ENCODE results near the gene PKMYT1. TPM values are rescaled to one million over a fixed set of nuclear protein-coding genes. Genes with fewer than 3 reads are reported as not detected.

The PKMYT1 gene
- total and polyA plus RNA-seq, 2 experiments from 2014 or later: 15.6 to 21.1 TPM

DNA sequence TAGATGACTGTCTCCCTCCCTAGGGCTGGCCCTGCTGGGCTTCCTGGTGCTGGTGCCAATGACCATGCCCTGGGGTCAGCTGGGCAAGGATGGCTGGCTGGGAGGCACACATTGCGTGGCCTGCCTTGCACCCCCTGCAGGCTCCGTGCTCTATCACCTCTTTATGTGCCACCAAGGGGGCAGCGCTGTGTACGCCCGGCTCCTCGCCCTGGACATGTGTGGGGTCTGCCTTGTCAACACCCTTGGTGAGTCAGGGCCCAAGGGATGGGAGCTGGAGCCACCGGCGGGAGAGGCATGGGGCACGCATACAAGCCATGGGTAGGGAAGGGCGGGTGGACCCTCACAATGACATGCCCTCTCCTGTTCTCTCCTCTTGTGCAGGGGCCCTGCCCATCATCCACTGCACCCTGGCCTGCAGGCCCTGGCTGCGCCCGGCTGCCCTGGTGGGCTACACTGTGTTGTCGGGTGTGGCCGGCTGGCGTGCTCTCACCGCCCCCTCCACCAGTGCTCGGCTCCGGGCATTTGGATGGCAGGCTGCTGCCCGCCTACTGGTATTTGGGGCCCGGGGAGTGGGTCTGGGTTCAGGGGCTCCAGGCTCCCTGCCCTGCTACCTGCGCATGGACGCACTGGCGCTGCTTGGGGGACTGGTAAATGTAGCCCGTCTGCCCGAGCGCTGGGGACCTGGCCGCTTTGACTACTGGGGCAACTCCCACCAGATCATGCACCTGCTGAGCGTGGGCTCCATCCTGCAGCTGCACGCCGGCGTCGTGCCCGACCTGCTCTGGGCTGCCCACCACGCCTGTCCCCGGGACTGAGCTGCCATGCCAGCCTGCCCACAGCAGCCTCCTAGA lies 8.9 kb downstream of the PKMYT1 start:
- no peak overlapping the region for H3K27ac ChIP-seq
- H3K36me3 ChIP-seq (ENCODE audit: low read depth): no peaks in the 10 kb centered on the region
- H3K79me2 ChIP-seq (ENCODE audit: insufficient read depth): no peaks in the 10 kb centered on the region
- in situ Hi-C loops (cut with MboI): no loop called here
- H3K4me2 ChIP-seq (ENCODE audit: unreplicated experiment): no peak overlapping the region
- H3K9ac ChIP-seq: no peak overlapping the region
- no peaks in the 10 kb centered on the region for H3K4me1 ChIP-seq (ENCODE audit: insufficient read depth)
- H3K27me3 ChIP-seq (replicated peaks; ENCODE audit: insufficient read depth): peaks cover 10% of the 10 kb centered on the region; the same call in 1 of the 2 replicates
- whole genome bisulfite sequencing, 2 experiments (ENCODE audit: low coverage in 1 of 2, low lambda C conversion rate in 2 of 2, missing lambda C conversion rate in 2 of 2): 96% methylated on average over 33 of the region's 35 CpGs
- TF ChIP-seq EZH2 (IDR thresholded peaks at IDR 0.05; ENCODE audit: insufficient read depth, poor library complexity, severe bottlenecking): no peak
- TF ChIP-seq EZH2phosphoT487 (IDR thresholded peaks at IDR 0.05; ENCODE audit: insufficient read depth, low read depth): no peak
- no peaks in the 10 kb centered on the region for H3F3A ChIP-seq (ENCODE audit: insufficient read depth)
- DNase-seq: no peak
- no peak overlapping the region for H2AFZ ChIP-seq
- H3K9me3 ChIP-seq (ENCODE audit: low read depth): no peaks in the 10 kb centered on the region
- H4K20me1 ChIP-seq (ENCODE audit: insufficient read depth): no peaks in the 10 kb centered on the region
- H3K4me3 ChIP-seq: no peak overlapping the region
- H3K9me2 ChIP-seq (ENCODE audit: insufficient read depth): no peaks in the 10 kb centered on the region

DNA sequence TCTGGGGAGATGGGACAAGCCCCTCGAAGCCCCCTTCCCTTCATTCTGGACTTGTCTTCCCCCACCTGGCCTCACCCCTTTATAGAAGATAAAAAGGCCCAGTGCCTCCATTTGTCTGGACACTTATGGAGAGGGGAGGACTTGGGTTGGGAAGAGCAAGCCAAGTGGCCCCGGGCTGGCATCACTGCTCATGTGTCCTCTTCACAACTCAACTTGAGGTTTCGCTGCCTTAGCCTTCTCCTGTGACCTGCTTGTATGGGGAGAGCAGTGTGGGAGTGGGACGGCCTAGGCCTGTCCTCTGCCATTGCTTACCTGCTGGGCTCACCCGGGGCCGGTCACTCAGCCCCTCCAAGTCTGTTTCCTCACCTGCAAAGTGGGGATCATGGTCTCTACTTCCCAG lies 9.7 kb downstream of the PKMYT1 start:
- H3K9me2 ChIP-seq (ENCODE audit: insufficient read depth): no peaks in the 10 kb centered on the region
- whole genome bisulfite sequencing, 2 experiments (ENCODE audit: low coverage in 1 of 2, low lambda C conversion rate in 2 of 2, missing lambda C conversion rate in 2 of 2): 91 to 96% methylated on average over 6 of the region's 6 CpGs

GRCh38 chr16:2969545-2970521 lies 10.4 kb downstream of the PKMYT1 start:
- Histone ChIP-seq H3F3A (ENCODE audit: insufficient read depth) (no peaks in the 10 kb centered on the region), H4K20me1 (ENCODE audit: insufficient read depth) (no peaks in the 10 kb centered on the region), H3K9ac (peak overlapping the region; percentile 68), H3K4me1 (ENCODE audit: insufficient read depth) (no peaks in the 10 kb centered on the region), H3K27me3 (replicated peaks; ENCODE audit: insufficient read depth) (peaks cover 24% of the 10 kb centered on the region), H3K9me2 (ENCODE audit: insufficient read depth) (no peaks in the 10 kb centered on the region), H3K4me3 (peak overlapping the region; percentile 73), H3K79me2 (ENCODE audit: insufficient read depth) (no peaks in the 10 kb centered on the region), H3K36me3 (ENCODE audit: low read depth) (no peaks in the 10 kb centered on the region), H3K9me3 (ENCODE audit: low read depth) (no peaks in the 10 kb centered on the region), H3K27ac (no peak overlapping the region), H2AFZ (peak overlapping the region; percentile 55), H3K4me2 (ENCODE audit: unreplicated experiment) (peak overlapping the region; percentile 65)
- TF ChIP-seq EZH2 (IDR thresholded peaks at IDR 0.05; ENCODE audit: insufficient read depth, poor library complexity, severe bottlenecking) (no peak), EZH2phosphoT487 (IDR thresholded peaks at IDR 0.05; ENCODE audit: insufficient read depth, low read depth) (no peak)
- in situ Hi-C loops (cut with MboI): no loop called here
- 7 to 10% methylated on average over 71 to 74 of the region's 83 CpGs for WGBS, 2 experiments (ENCODE audit: low coverage in 1 of 2, low lambda C conversion rate in 2 of 2, missing lambda C conversion rate in 2 of 2)
- DNase-seq: peak; percentile 80

More for the DNA sequence above, 9.7 kb downstream of the PKMYT1 start:
- Histone ChIP-seq H4K20me1 (ENCODE audit: insufficient read depth) (no peaks in the 10 kb centered on the region), H3K79me2 (ENCODE audit: insufficient read depth) (no peaks in the 10 kb centered on the region), H3K9me3 (ENCODE audit: low read depth) (no peaks in the 10 kb centered on the region), H3K9ac (no peak overlapping the region), H3K4me2 (ENCODE audit: unreplicated experiment) (no peak overlapping the region), H3K36me3 (ENCODE audit: low read depth) (no peaks in the 10 kb centered on the region), H3F3A (ENCODE audit: insufficient read depth) (no peaks in the 10 kb centered on the region), H3K27me3 (replicated peaks; ENCODE audit: insufficient read depth) (peaks cover 18% of the 10 kb centered on the region), H3K4me1 (ENCODE audit: insufficient read depth) (no peaks in the 10 kb centered on the region), H3K4me3 (peak overlapping the region; percentile 73), H3K27ac (no peak overlapping the region), H2AFZ (no peak overlapping the region)
- TF ChIP-seq EZH2phosphoT487 (IDR thresholded peaks at IDR 0.05; ENCODE audit: insufficient read depth, low read depth): no peak
- no peak for TF ChIP-seq EZH2 (IDR thresholded peaks at IDR 0.05; ENCODE audit: insufficient read depth, poor library complexity, severe bottlenecking)
- in situ Hi-C loops (cut with MboI): no loop called here
- no peak for DNase-seq
